CD14-positive monocyte (primary cell): ENCODE data around the gene LSMEM2. TPM values are rescaled to one million over a fixed set of nuclear protein-coding genes. Genes with fewer than 3 reads are reported as not detected.

Experiments used
- DNase-seq, 3 donors: peaks; one replicate each; pipeline ENCODE4 v3.0.0-alpha.2; 2011 to 2022
- H2AFZ ChIP-seq: 2 replicates; pipeline ENCODE4 v1.6.0; 2012; ENCODE audit warnings: mild to moderate bottlenecking, low read depth, low read length, inconsistent platforms; ENCODE audit not compliant: insufficient read depth, poor library complexity, severe bottlenecking
- H3K27ac ChIP-seq, 2 donors: 1 replicate in 1 of 2; 2 replicates in 1 of 2; pipeline ENCODE4 v1.5.1; 2012 to 2013; ENCODE audit warnings: low read length in 2 of 2, control low read depth in 1 of 2, inconsistent platforms in 1 of 2, low read depth in 1 of 2, mild to moderate bottlenecking in 1 of 2
- H3K27me3 ChIP-seq, 2 donors: one replicate each; pipeline versions ENCODE4 v1.6.0 to v1.6.1; 2011 to 2013; ENCODE audit warnings: low read length in 2 of 2; ENCODE audit not compliant: control insufficient read depth in 2 of 2, insufficient read depth in 2 of 2
- H3K36me3 ChIP-seq, 2 donors: replicated peaks in 1 of 2; 1 replicate in 1 of 2; 2 replicates in 1 of 2; pipeline versions ENCODE4 v1.5.1 to v1.6.1; 2012 to 2013; ENCODE audit warnings: low read length in 2 of 2, control low read depth in 1 of 2, inconsistent platforms in 1 of 2, mild to moderate bottlenecking in 1 of 2; ENCODE audit not compliant: insufficient read depth in 2 of 2, control insufficient read depth in 1 of 2
- H3K4me1 ChIP-seq, 2 donors: 1 replicate in 1 of 2; 2 replicates in 1 of 2; pipeline versions ENCODE4 v1.5.1 to v1.6.1; 2012 to 2013; ENCODE audit warnings: low read length in 2 of 2, control low read depth in 1 of 2, inconsistent platforms in 1 of 2, mild to moderate bottlenecking in 1 of 2, moderate library complexity in 1 of 2; ENCODE audit not compliant: insufficient read depth in 2 of 2, control insufficient read depth in 1 of 2
- H3K4me2 ChIP-seq: replicated peaks from 2 replicates; pipeline ENCODE3; 2012; ENCODE audit warnings: low read length, moderate library complexity, mild to moderate bottlenecking; ENCODE audit not compliant: poor library complexity, severe bottlenecking; ENCODE audit errors: extremely low read depth
- H3K4me3 ChIP-seq, 3 experiments: fragments of 200-600 bp in 1 of 3; sonication (generic) in 1 of 3; replicated peaks in 1 of 3; 1 replicate in 2 of 3; 2 replicates in 1 of 3; pipeline ENCODE4 v1.5.1; 2011 to 2013; ENCODE audit warnings: low read length in 3 of 3, mild to moderate bottlenecking in 3 of 3, control low read depth in 2 of 3, low read depth in 2 of 3, inconsistent platforms in 1 of 3, moderate library complexity in 1 of 3
- H3K79me2 ChIP-seq: 2 replicates; pipeline ENCODE4 v1.6.0; 2012; ENCODE audit warnings: mild to moderate bottlenecking, control low read depth, inconsistent platforms, low read length, moderate library complexity; ENCODE audit not compliant: insufficient read depth
- H3K9ac ChIP-seq: 2 replicates; pipeline ENCODE4 v1.6.0; 2017; ENCODE audit warnings: low read length, mild to moderate bottlenecking; ENCODE audit not compliant: insufficient read depth, poor library complexity, severe bottlenecking
- H3K9me3 ChIP-seq, 2 donors: replicated peaks in 1 of 2; 1 replicate in 1 of 2; 2 replicates in 1 of 2; pipeline versions ENCODE4 v1.5.1 to v1.6.1; 2012 to 2013; ENCODE audit warnings: low read length in 2 of 2, control low read depth in 1 of 2; ENCODE audit not compliant: control insufficient read depth in 1 of 2, insufficient read depth in 1 of 2
- H4K20me1 ChIP-seq: 2 replicates; pipeline ENCODE4 v1.6.0; 2012; ENCODE audit warnings: mild to moderate bottlenecking, low read length, control low read depth, moderate library complexity; ENCODE audit not compliant: insufficient read depth
- H3K27ac Mint-ChIP-seq, 7 donors: one replicate each; pipeline ENCODE4 v1.8.0; 2020; ENCODE audit warnings: mild to moderate bottlenecking in 7 of 7, mixed read lengths in 7 of 7, moderate library complexity in 6 of 7, inconsistent platforms in 2 of 7
- H3K27me3 Mint-ChIP-seq, 3 donors: one replicate each; pipeline ENCODE4 v1.8.0; 2021 to 2022; ENCODE audit warnings: low read depth in 3 of 3, mild to moderate bottlenecking in 3 of 3, mixed read lengths in 3 of 3, moderate library complexity in 3 of 3, inconsistent platforms in 1 of 3
- H3K36me3 Mint-ChIP-seq, 2 donors: one replicate each; pipeline ENCODE4 v1.8.0; 2020; ENCODE audit warnings: mixed read lengths in 2 of 2, inconsistent platforms in 1 of 2, mild to moderate bottlenecking in 1 of 2
- H3K4me1 Mint-ChIP-seq: one replicate; pipeline ENCODE4 v1.8.0; 2020; ENCODE audit warnings: mild to moderate bottlenecking, mixed read lengths
- H3K4me3 Mint-ChIP-seq, 2 donors: one replicate each; pipeline ENCODE4 v1.8.0; 2020; ENCODE audit warnings: mild to moderate bottlenecking in 2 of 2, mixed read lengths in 2 of 2, moderate library complexity in 1 of 2
- H3K9me3 Mint-ChIP-seq, 7 donors: one replicate each; pipeline ENCODE4 v1.8.0; 2020 to 2022; ENCODE audit warnings: mixed read lengths in 7 of 7, mild to moderate bottlenecking in 6 of 7, moderate library complexity in 6 of 7, inconsistent platforms in 2 of 7
- CTCF ChIP-seq: fragments of 200-600 bp; IDR thresholded peaks from one replicate; pipeline ENCODE4 v1.8.0; 2022; ENCODE audit warnings: antibody characterized with exemption, mild to moderate bottlenecking
- WGBS: methylation state at CpG from one replicate; pipeline ENCODE4 v1.1.5; 2013; ENCODE audit warnings: missing lambda C conversion rate; ENCODE audit not compliant: insufficient coverage; 5-methylcytosine and 5-hydroxymethylcytosine counted together
- intact Hi-C, 2 donors: fragments of 100-400 bp; cut with micrococcal nuclease; formaldehyde crosslinking; loops; one replicate each; pipeline versions ENCODE4 v1.15.0 to v1.15.1; 2023
- polyA plus RNA-seq, 3 donors: library from polyadenylated mRNA; depleted of rRNA in 1 of 3; unstranded in 2 of 3; stranded (reverse) in 1 of 3; fragments of 300-500 nt in 2 of 3; fragments of >200 nt in 1 of 3; fragmentation: Illumina TruSeq in 2 of 3; gene quantifications; 1 replicate in 2 of 3; 2 replicates in 1 of 3; pipeline ENCODE4 v1.2.3, GENCODE V29; 2012 to 2021

LSMEM2 gene
- polyA plus RNA-seq, 3 donors: not detected

- intact Hi-C loops: no loop called here
- H4K20me1 ChIP-seq: peaks cover 67% of the 10 kb centered on the region
- Mint-ChIP-seq H3K4me1 (peaks cover 71% of the 10 kb centered on the region), H3K4me3 (peak overlapping the region; percentile 99 to 100), H3K27me3 (peaks cover 0 to 1% (median 0%) of the 10 kb centered on the region in 3 donors), H3K27ac (peak overlapping the region; percentile 93 to 98 (median 95)), H3K36me3 (peaks cover 22 to 48% of the 10 kb centered on the region in 2 donors), H3K9me3 (peaks cover 0 to 2% (median 0%) of the 10 kb centered on the region in 7 donors)
- H2AFZ ChIP-seq: no peak overlapping the region
- peaks cover 93% of the 10 kb centered on the region for H3K79me2 ChIP-seq
- peak overlapping the region; percentile 96 for H3K4me2 ChIP-seq
- 0% methylated on average over 29 of the region's 31 CpGs for WGBS
- peaks cover 74 to 76% of the 10 kb centered on the region in 2 donors for H3K4me1 ChIP-seq
- peak overlapping the region; percentile 61 to 100 (median 97) for H3K4me3 ChIP-seq
- H3K9me3 ChIP-seq: no peaks in the 10 kb centered on the region
- H3K27ac ChIP-seq: peak overlapping the region; percentile 98 to 100
- DNase-seq: peak; percentile 84 to 88 (median 85)
- H3K36me3 ChIP-seq: peaks cover 16 to 22% of the 10 kb centered on the region in 2 donors
- peak overlapping the region; percentile 89 for H3K9ac ChIP-seq
- TF ChIP-seq CTCF: no peak
- no peaks in the 10 kb centered on the region for H3K27me3 ChIP-seq
Observed at GRCh38 chr3:50237754-50238548, 40.9 kb upstream of the LSMEM2 start.

- peak overlapping the region; percentile 61 to 100 (median 97) for H3K4me3 ChIP-seq
- no peaks in the 10 kb centered on the region for H3K9me3 ChIP-seq
- H3K4me2 ChIP-seq: peak overlapping the region; percentile 96
- H3K27me3 ChIP-seq: no peaks in the 10 kb centered on the region
- Mint-ChIP-seq H3K4me3 (peak overlapping the region; percentile 99 to 100), H3K4me1 (peaks cover 71% of the 10 kb centered on the region), H3K9me3 (peaks cover 0 to 2% (median 0%) of the 10 kb centered on the region in 7 donors), H3K27ac (peak overlapping the region; percentile 93 to 98 (median 95)), H3K36me3 (peaks cover 24 to 51% of the 10 kb centered on the region in 2 donors), H3K27me3 (peaks cover 0 to 1% (median 0%) of the 10 kb centered on the region in 3 donors)
- H3K27ac ChIP-seq: peak overlapping the region; percentile 98 to 100
- intact Hi-C loops: no loop called here
- H3K4me1 ChIP-seq: peaks cover 74 to 76% of the 10 kb centered on the region in 2 donors
- peak overlapping the region; percentile 89 for H3K9ac ChIP-seq
- peaks cover 18 to 22% of the 10 kb centered on the region in 2 donors for H3K36me3 ChIP-seq
- no peak overlapping the region for H2AFZ ChIP-seq
- H3K79me2 ChIP-seq: peaks cover 93% of the 10 kb centered on the region
- 7% methylated on average over 3 of the region's 7 CpGs for WGBS
- DNase-seq: peak; percentile 47 to 52 (median 51)
- peaks cover 68% of the 10 kb centered on the region for H4K20me1 ChIP-seq
- TF ChIP-seq CTCF: no peak
Observed at GRCh38 chr3:50238549-50239026, 40.3 kb upstream of the LSMEM2 start.
